NCI-H446 (cell line): Measurements from ENCODE around the gene SART1.
"Not testable (repeated sequence)": the region's sequence is repeated elsewhere in the genome, so short reads cannot be mapped to it uniquely, and the experiment has no call there.

Experiments used
- DNase-seq, 2 experiments: peaks; one replicate each; lab custom pipeline; 2025; lab: John Stamatoyannopoulos, UW

The SART1 gene

GRCh38 chr11:66001942-66002647 is 40.6 kb downstream of the SART1 start, which contains the start of the genes BANF1 and EIF1AD:
Gene BANF1 (plus strand): TSS chr11:66002503. CDS start chr11:66003251, 748 bp downstream.
Gene EIF1AD (minus strand): TSS chr11:66002157. CDS start chr11:66000389, 1,768 bp downstream.
- peak; percentile 98 for DNase-seq

- no peak for DNase-seq
These were observed 41.2 kb downstream of the SART1 start for GRCh38 chr11:66002648-66003225.

- no peak for DNase-seq
These were observed 41.8 kb downstream of the SART1 start for GRCh38 chr11:66003291-66003690.

- no peak for DNase-seq
These were observed 42.7 kb downstream of the SART1 start for GRCh38 chr11:66004186-66004585.

- no peak for DNase-seq
These were observed 44.8 kb downstream of the SART1 start for GRCh38 chr11:66006134-66006890.

- no peak for DNase-seq
These were observed 45.3 kb downstream of the SART1 start for GRCh38 chr11:66006891-66007176.

- no peak for DNase-seq
These were observed 45.7 kb downstream of the SART1 start for GRCh38 chr11:66007201-66007634.

- no peak for DNase-seq
These were observed 46.5 kb downstream of the SART1 start for GRCh38 chr11:66008095-66008467.

GRCh38 chr11:66008468-66009101 is 47.1 kb downstream of the SART1 start:
- DNase-seq, result no peak

- not testable (repeated sequence) for DNase-seq
These were observed 48.5 kb downstream of the SART1 start for GRCh38 chr11:66010036-66010435.

- no peak for DNase-seq
These were observed 49.8 kb downstream of the SART1 start for GRCh38 chr11:66011239-66011784.

- DNase-seq, result no peak
These were observed 50.3 kb downstream of the SART1 start, which contains the start of gene CST6 for GRCh38 chr11:66011785-66012303. Gene CST6 (plus strand): TSS chr11:66012008. CDS start chr11:66012045, 37 bp downstream.

- no peak for DNase-seq
These were observed 50.9 kb downstream of the SART1 start for GRCh38 chr11:66012371-66012945.

GRCh38 chr11:66012946-66013761 is 51.6 kb downstream of the SART1 start:
- no peak for DNase-seq

- DNase-seq, result no peak
These were observed 52.2 kb downstream of the SART1 start for GRCh38 chr11:66013762-66014100.

- no peak for DNase-seq
These were observed 53.4 kb downstream of the SART1 start for GRCh38 chr11:66014804-66015453.

- peak in 1 of 2 experiments; percentile 45 for DNase-seq
These were observed 53.9 kb downstream of the SART1 start for GRCh38 chr11:66015454-66015881.

- DNase-seq, result peak in 1 of 2 experiments; percentile 46
These were observed 54.6 kb downstream of the SART1 start for GRCh38 chr11:66015936-66016792.

- no peak for DNase-seq
These were observed 55.3 kb downstream of the SART1 start for GRCh38 chr11:66016793-66017177.
